ENCODE results near the gene PDLIM7. TPM values are rescaled to one million over a fixed set of nuclear protein-coding genes. Genes with fewer than 3 reads are reported as not detected.

The PDLIM7 gene
- total and polyA plus RNA-seq, 2 donors (not counting 3 experiments of a cell fraction or from before 2014, with no cell fraction given): 314 to 318 TPM

- Histone ChIP-seq H3K27ac (ENCODE audit: insufficient read depth, low read depth, low read length) (no peak overlapping the region), H3K4me3 (replicated peaks in 1 of 3; ENCODE audit: insufficient read depth in 1 of 3, low read depth in 1 of 3, low read length in 3 of 3) (no peak overlapping the region), H3K4me2 (ENCODE audit: insufficient read depth, low read length) (no peak overlapping the region), H3K9me3 (replicated peaks; ENCODE audit: control insufficient read depth, insufficient read depth, low read length) (no peaks in the 10 kb centered on the region), H3K9ac (replicated peaks; ENCODE audit: extremely low read depth, insufficient read depth, low read length) (no peak overlapping the region), H4K20me1 (replicated peaks; ENCODE audit: control insufficient read depth, extremely low read depth, insufficient read depth, low read length) (no peaks in the 10 kb centered on the region), H3K36me3 (ENCODE audit: control insufficient read depth in 2 of 2, extremely low read depth in 1 of 2, insufficient read depth in 2 of 2, low read length in 2 of 2) (peaks cover 11 to 31% of the 10 kb centered on the region in 2 experiments), H3K27me3 (ENCODE audit: control insufficient read depth in 2 of 2, insufficient read depth in 2 of 2, low read length in 2 of 2) (no peaks in the 10 kb centered on the region), H3K9me1 (replicated peaks; ENCODE audit: control insufficient read depth, extremely low read depth, insufficient read depth, low read length) (no peaks in the 10 kb centered on the region), H3K4me1 (ENCODE audit: control insufficient read depth, extremely low read depth, insufficient read depth, low read length) (no peaks in the 10 kb centered on the region), H3K79me2 (ENCODE audit: control insufficient read depth, insufficient read depth, low read length) (peaks cover 9% of the 10 kb centered on the region), H2AFZ (ENCODE audit: low read depth, low read length) (no peak overlapping the region)
- no TSS peak for BruUV-seq (replicated peaks)
- DNase-seq (ENCODE audit: low read depth, low spot score) (no peak), FAIRE-seq (no peak)
- intact Hi-C loops (cut with micrococcal nuclease): no loop called here
- ChIA-PET POLR2A (interaction anchor here (0.6 kb wide), 1 partner anchor 7 kb away, joined by 3 read pairs; the partner anchor contains the start of gene GRK6), CTCF (interaction anchor here (1.0 to 2.0 kb wide), 4 partner anchors 22 to 43 kb away, joined by 4 to 5 read pairs (median 5); no protein-coding TSS in a partner anchor)
- dilution Hi-C loops (cut with MboI; ENCODE audit: extremely low pct_ligation_motif_present, low sequenced_read_pairs): no loop called here
- no peak for TF ChIP-seq JUN (IDR thresholded peaks at IDR 0.05; ENCODE audit: borderline replicate concordance, insufficient read depth, insufficient read length, low read depth)
- TF ChIP-seq FOS (IDR thresholded peaks at IDR 0.05; ENCODE audit: borderline replicate concordance, insufficient read depth, low read length): no peak
- no peak for TF ChIP-seq POLR2AphosphoS5 (IDR thresholded peaks at IDR 0.05; ENCODE audit: insufficient read depth, low read depth, low read length)
- no peak for TF ChIP-seq MYC (IDR thresholded peaks at IDR 0.05; ENCODE audit: low read depth, low read length)
- no peak for TF ChIP-seq EZH2 (IDR thresholded peaks at IDR 0.05; ENCODE audit: borderline replicate concordance, low read depth, low read length, severe bottlenecking)
- TF ChIP-seq POLR2A (IDR thresholded peaks at IDR 0.05; ENCODE audit: low read depth, low read length): no peak
- TF ChIP-seq GATA2 (IDR thresholded peaks at IDR 0.05; ENCODE audit: insufficient read depth, insufficient read length, low read depth, low read length): no peak
- TF ChIP-seq, protein P1, sequence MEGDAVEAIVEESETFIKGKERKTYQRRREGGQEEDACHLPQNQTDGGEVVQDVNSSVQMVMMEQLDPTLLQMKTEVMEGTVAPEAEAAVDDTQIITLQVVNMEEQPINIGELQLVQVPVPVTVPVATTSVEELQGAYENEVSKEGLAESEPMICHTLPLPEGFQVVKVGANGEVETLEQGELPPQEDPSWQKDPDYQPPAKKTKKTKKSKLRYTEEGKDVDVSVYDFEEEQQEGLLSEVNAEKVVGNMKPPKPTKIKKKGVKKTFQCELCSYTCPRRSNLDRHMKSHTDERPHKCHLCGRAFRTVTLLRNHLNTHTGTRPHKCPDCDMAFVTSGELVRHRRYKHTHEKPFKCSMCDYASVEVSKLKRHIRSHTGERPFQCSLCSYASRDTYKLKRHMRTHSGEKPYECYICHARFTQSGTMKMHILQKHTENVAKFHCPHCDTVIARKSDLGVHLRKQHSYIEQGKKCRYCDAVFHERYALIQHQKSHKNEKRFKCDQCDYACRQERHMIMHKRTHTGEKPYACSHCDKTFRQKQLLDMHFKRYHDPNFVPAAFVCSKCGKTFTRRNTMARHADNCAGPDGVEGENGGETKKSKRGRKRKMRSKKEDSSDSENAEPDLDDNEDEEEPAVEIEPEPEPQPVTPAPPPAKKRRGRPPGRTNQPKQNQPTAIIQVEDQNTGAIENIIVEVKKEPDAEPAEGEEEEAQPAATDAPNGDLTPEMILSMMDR (IDR thresholded peaks at IDR 0.05; ENCODE audit: extremely low read depth in 1 of 2, insufficient read depth in 1 of 2, low read depth in 1 of 2, low read length in 2 of 2): no peak
- no peak for TF ChIP-seq MAX (IDR thresholded peaks at IDR 0.05; ENCODE audit: insufficient read depth, insufficient read length)
These were observed 63.7 kb downstream of the PDLIM7 start for GRCh38 chr5:177433658-177434217.

Other genes starting within 250 kb of the PDLIM7 start
- 20.6 and 20.7 TPM in 2 replicates for gene RAB24, start 193.9 kb downstream of the PDLIM7 start, total RNA-seq
- gene RAB24, start 193.9 kb downstream of the PDLIM7 start, polyA plus RNA-seq: 43.6 and 44.0 TPM in 2 replicates
- gene PRELID1, start 193.8 kb downstream of the PDLIM7 start, total RNA-seq: 201 and 203 TPM in 2 replicates
- gene PRELID1, start 193.8 kb downstream of the PDLIM7 start, polyA plus RNA-seq: 293 and 356 TPM in 2 replicates
- gene MXD3, start 185.7 kb downstream of the PDLIM7 start, total RNA-seq: 30.5 and 44.2 TPM in 2 replicates
- 38.4 and 49.9 TPM in 2 replicates for gene MXD3, start 185.7 kb downstream of the PDLIM7 start, polyA plus RNA-seq
- 151 and 160 TPM in 2 replicates for gene LMAN2, start 145.9 kb downstream of the PDLIM7 start, total RNA-seq
- 370 and 475 TPM in 2 replicates for gene LMAN2, start 145.9 kb downstream of the PDLIM7 start, polyA plus RNA-seq
- 4.3 and 4.8 TPM in 2 replicates for gene RGS14, start 139.7 kb downstream of the PDLIM7 start, total RNA-seq
- gene RGS14, start 139.7 kb downstream of the PDLIM7 start, polyA plus RNA-seq: 7.3 and 9.9 TPM in 2 replicates
- not detected in 2 replicates for gene SLC34A1, start 113.2 kb downstream of the PDLIM7 start, total RNA-seq
- gene SLC34A1, start 113.2 kb downstream of the PDLIM7 start, polyA plus RNA-seq: not detected in 2 replicates
- not detected in 2 replicates for gene PFN3, start 96.9 kb downstream of the PDLIM7 start, total RNA-seq
- gene PFN3, start 96.9 kb downstream of the PDLIM7 start, polyA plus RNA-seq: not detected in 2 replicates
- gene F12, start 88.0 kb downstream of the PDLIM7 start, total RNA-seq: 1.00 and 1.4 TPM in 2 replicates
- gene F12, start 88.0 kb downstream of the PDLIM7 start, polyA plus RNA-seq: 1.4 and 2.7 TPM in 2 replicates
- 36.4 and 37.0 TPM in 2 replicates for gene GRK6, start 70.9 kb downstream of the PDLIM7 start, total RNA-seq
- gene GRK6, start 70.9 kb downstream of the PDLIM7 start, polyA plus RNA-seq: 22.9 and 28.9 TPM in 2 replicates
- 5.7 and 6.5 TPM in 2 replicates for gene PRR7, start 50.8 kb downstream of the PDLIM7 start, total RNA-seq
- 6.6 and 10.5 TPM in 2 replicates for gene PRR7, start 50.8 kb downstream of the PDLIM7 start, polyA plus RNA-seq
- 310 and 336 TPM in 2 replicates for gene DBN1, start 24.0 kb downstream of the PDLIM7 start, total RNA-seq
- 198 and 267 TPM in 2 replicates for gene DBN1, start 24.0 kb downstream of the PDLIM7 start, polyA plus RNA-seq
- 5.3 and 8.1 TPM in 2 replicates for gene DOK3, start 12.2 kb upstream of the PDLIM7 start, total RNA-seq
- 4.8 and 5.1 TPM in 2 replicates for gene DOK3, start 12.2 kb upstream of the PDLIM7 start, polyA plus RNA-seq
- 86.4 and 103 TPM in 2 replicates for gene DDX41, start 19.4 kb upstream of the PDLIM7 start, total RNA-seq
- gene DDX41, start 19.4 kb upstream of the PDLIM7 start, polyA plus RNA-seq: 118 and 127 TPM in 2 replicates
- 73.6 and 75.7 TPM in 2 replicates for gene FAM193B, start 57.0 kb upstream of the PDLIM7 start, total RNA-seq
- gene FAM193B, start 57.0 kb upstream of the PDLIM7 start, polyA plus RNA-seq: 57.9 and 60.8 TPM in 2 replicates
- 286 and 291 TPM in 2 replicates for gene TMED9, start 94.6 kb upstream of the PDLIM7 start, total RNA-seq
- gene TMED9, start 94.6 kb upstream of the PDLIM7 start, polyA plus RNA-seq: 314 and 331 TPM in 2 replicates
- 35.1 and 35.3 TPM in 2 replicates for gene B4GALT7, start 102.5 kb upstream of the PDLIM7 start, total RNA-seq
- 78.9 and 101 TPM in 2 replicates for gene B4GALT7, start 102.5 kb upstream of the PDLIM7 start, polyA plus RNA-seq